HepG2 (cell line): ENCODE data around the gene NDRG2. TPM values are rescaled to one million over a fixed set of nuclear protein-coding genes. Genes with fewer than 3 reads are reported as not detected.

Experiments
- CAMTA2 ChIP-seq: sonication (generic); formaldehyde crosslinking; IDR thresholded peaks from 2 replicates; pipeline ENCODE4 v1.4.0; 2020; ENCODE audit warnings: mild to moderate bottlenecking, missing genetic modification reagents, borderline replicate concordance
- CSRNP1 ChIP-seq: sonication (generic); formaldehyde crosslinking; IDR thresholded peaks from 2 replicates; pipeline ENCODE4 v1.8.1; 2023; ENCODE audit warnings: mild to moderate bottlenecking, missing genetic modification reagents
- FUBP1 ChIP-seq: sonication (generic); formaldehyde crosslinking; IDR thresholded peaks from 2 replicates; pipeline ENCODE4 v1.5.1; 2020; ENCODE audit warnings: missing genetic modification reagents, mild to moderate bottlenecking, borderline replicate concordance
- HES4 ChIP-seq: sonication (generic); formaldehyde crosslinking; IDR thresholded peaks from 2 replicates; pipeline ENCODE4 v1.9.0; 2021; ENCODE audit warnings: mild to moderate bottlenecking, missing genetic modification reagents, borderline replicate concordance
- JUNB ChIP-seq: sonication (generic); formaldehyde crosslinking; IDR thresholded peaks from 2 replicates; pipeline ENCODE4 v1.8.0; 2022; ENCODE audit warnings: missing genetic modification reagents, mild to moderate bottlenecking, borderline replicate concordance
- KDM6A ChIP-seq: IDR thresholded peaks from 2 replicates; pipeline ENCODE4 v1.6.1; 2016; ENCODE audit warnings: low read depth
- MNT ChIP-seq: fragments of 450-650 bp; IDR thresholded peaks from 2 replicates; pipeline ENCODE4 v1.6.1; 2016
- MYC ChIP-seq: sonication (generic); formaldehyde crosslinking; IDR thresholded peaks from 2 replicates; pipeline ENCODE4 v1.9.0; 2021; ENCODE audit warnings: missing genetic modification reagents, borderline replicate concordance
- SALL1 ChIP-seq: sonication (generic); formaldehyde crosslinking; IDR thresholded peaks from 2 replicates; pipeline ENCODE4 v1.8.0; 2022; ENCODE audit warnings: mild to moderate bottlenecking, missing genetic modification reagents
- SMAD3 ChIP-seq: sonication (generic); formaldehyde crosslinking; IDR thresholded peaks from 2 replicates; pipeline ENCODE4 v1.4.0; 2020; ENCODE audit warnings: missing genetic modification reagents
- THAP9 ChIP-seq: sonication (generic); formaldehyde crosslinking; IDR thresholded peaks from 2 replicates; pipeline ENCODE4; 2020; ENCODE audit warnings: missing genetic modification reagents, mild to moderate bottlenecking, borderline replicate concordance
- ZFAT ChIP-seq: sonication (generic); formaldehyde crosslinking; conservative IDR thresholded peaks from 2 replicates; pipeline ENCODE4 v1.8.1; 2023; ENCODE audit warnings: missing genetic modification reagents, inconsistent platforms
- ZFX ChIP-seq: sonication (generic); formaldehyde crosslinking; IDR thresholded peaks from 2 replicates; pipeline ENCODE4 v1.4.0; 2020; ENCODE audit warnings: mild to moderate bottlenecking, low read depth, missing genetic modification reagents, moderate library complexity
- ZFY ChIP-seq: sonication (generic); formaldehyde crosslinking; IDR thresholded peaks from 2 replicates; pipeline ENCODE4 v1.4.0; 2020; ENCODE audit warnings: missing genetic modification reagents
- ZNF180 ChIP-seq: sonication (generic); formaldehyde crosslinking; IDR thresholded peaks from 2 replicates; pipeline ENCODE4 v1.4.0; 2020; ENCODE audit warnings: low read depth, missing genetic modification reagents, borderline replicate concordance
- ZNF263 ChIP-seq: sonication (generic); formaldehyde crosslinking; IDR thresholded peaks from 2 replicates; pipeline ENCODE4 v1.4.0; 2020; ENCODE audit warnings: missing genetic modification reagents
- ZNF264 ChIP-seq: sonication (generic); formaldehyde crosslinking; IDR thresholded peaks from 2 replicates; pipeline ENCODE4 v1.4.0; 2020; ENCODE audit warnings: missing genetic modification reagents
- ZNF317 ChIP-seq: sonication (generic); formaldehyde crosslinking; IDR thresholded peaks from 2 replicates; pipeline ENCODE4 v1.5.0; 2020; ENCODE audit warnings: mild to moderate bottlenecking, missing genetic modification reagents
- ZNF816 ChIP-seq: sonication (generic); formaldehyde crosslinking; IDR thresholded peaks from 2 replicates; pipeline ENCODE4 v1.8.0; 2022; ENCODE audit warnings: missing genetic modification reagents, mild to moderate bottlenecking, borderline replicate concordance
- ZNF891 ChIP-seq: sonication (generic); formaldehyde crosslinking; IDR thresholded peaks from 2 replicates; pipeline ENCODE4 v1.5.0; 2020; ENCODE audit warnings: mild to moderate bottlenecking, missing genetic modification reagents
- polyA plus RNA-seq, 8 experiments: library from polyadenylated mRNA; depleted of rRNA in 3 of 8; stranded (reverse) in 7 of 8; unstranded in 1 of 8; fragments of >200 nt; fragmentation: Illumina TruSeq in 4 of 8; extraction: Trizol in 4 of 8; gene quantifications; 2 replicates each; pipeline versions ENCODE4 v1.2.1 to v1.2.3, GENCODE V29; 2011 to 2016; ENCODE audit warnings: low read depth in 4 of 8, missing spikeins in 1 of 8, mixed read lengths in 1 of 8; ENCODE audit not compliant: insufficient read depth in 1 of 8
- total RNA-seq, 5 experiments: library from RNA; depleted of rRNA; stranded (reverse); fragments of >200 nt; fragmentation: Illumina TruSeq; extraction: Trizol; gene quantifications; 2 replicates each; pipeline ENCODE4 v1.2.3, GENCODE V29; 2016; ENCODE audit warnings: low read depth in 1 of 5

Gene NDRG2
- total and polyA plus RNA-seq, 2 of the 13 experiments (the other 11 are each of a cell fraction or from before 2014, with no cell fraction given): 27.2 to 189 TPM

GRCh38 chr14:21053184-21054122 lies 28.6 kb upstream of the NDRG2 start (continued):
- no peak for TF ChIP-seq JUNB
- TF ChIP-seq ZNF263 (CRISPR knock-in tag): no peak; the same call in 1 of the 2 replicates
- peak; percentile 33; the same call in 1 of the 2 replicates for TF ChIP-seq ZFY (CRISPR knock-in tag)
- 0 out of 2 replicates have a peak, but pooled peaks have one; percentile 16 for TF ChIP-seq FUBP1
- peak; percentile 33; the same call in 1 of the 2 replicates for TF ChIP-seq SALL1 (CRISPR knock-in tag)
- TF ChIP-seq SMAD3 (CRISPR knock-in tag): no peak
- 0 out of 2 replicates have a peak, but pooled peaks have one; percentile 5 for TF ChIP-seq ZFX (CRISPR knock-in tag)
- no peak for TF ChIP-seq MYC
- TF ChIP-seq KDM6A (CRISPR knock-in tag): 0 out of 2 replicates have a peak, but pooled peaks have one; percentile 19
- 0 out of 2 replicates have a peak, but pooled peaks have one; percentile 5 for TF ChIP-seq ZNF816
- TF ChIP-seq ZNF264 (CRISPR knock-in tag): peak; percentile 15; the same call in 1 of the 2 replicates
- 0 out of 2 replicates have a peak, but pooled peaks have one; percentile 46 for TF ChIP-seq HES4
- no peak; the same call in 1 of the 2 replicates for TF ChIP-seq ZNF317 (CRISPR knock-in tag)
- no peak for TF ChIP-seq CSRNP1 (CRISPR knock-in tag)
- no peak for TF ChIP-seq ZFAT (CRISPR knock-in tag)
- 0 out of 2 replicates have a peak, but pooled peaks have one; percentile 30 for TF ChIP-seq ZNF891
- TF ChIP-seq MNT: no peak
- TF ChIP-seq CAMTA2 (CRISPR knock-in tag): no peak
- TF ChIP-seq THAP9 (CRISPR knock-in tag): peak; percentile 62; the same call in 1 of the 2 replicates
- TF ChIP-seq ZNF180 (CRISPR knock-in tag): no peak
